Thoracic aorta (tissue), 2 donors: ENCODE measurements around the gene INO80D. TPM values are rescaled to one million over a fixed set of nuclear protein-coding genes. Genes with fewer than 3 reads are reported as not detected.

Source experiments
- ATAC-seq: fragments of 150-250 bp; one replicate; pipeline ENCODE4 v1.8.0; 2017; ENCODE audit warnings: low read depth; ENCODE audit not compliant: insufficient number of reproducible peaks, low FRiP score
- DNase-seq: peaks from one replicate; pipeline ENCODE4 v3.0.0-alpha.2; 2020; ENCODE audit warnings: low spot score
- H3K27ac ChIP-seq, 2 donors: fragments of 200-600 bp; sonication (generic); 1 replicate in 1 of 2; 2 replicates in 1 of 2; pipeline ENCODE4 v1.5.1; 2016; ENCODE audit warnings: mild to moderate bottlenecking in 2 of 2, moderate library complexity in 2 of 2
- H3K27me3 ChIP-seq: fragments of 200-600 bp; sonication (generic); replicated peaks from 2 replicates; pipeline ENCODE4 v1.6.0; 2016; ENCODE audit warnings: mild to moderate bottlenecking; ENCODE audit not compliant: insufficient read depth
- H3K36me3 ChIP-seq: fragments of 200-600 bp; sonication (generic); one replicate; pipeline ENCODE4 v1.5.1; 2016
- H3K4me1 ChIP-seq, 2 donors: fragments of 200-600 bp; sonication (generic); 1 replicate in 1 of 2; 2 replicates in 1 of 2; pipeline versions ENCODE4 v1.5.1 to v1.6.0; 2016; ENCODE audit warnings: low read depth in 2 of 2, mild to moderate bottlenecking in 1 of 2; ENCODE audit not compliant: control insufficient read depth in 1 of 2
- H3K4me3 ChIP-seq: fragments of 200-600 bp; sonication (generic); 2 replicates; pipeline ENCODE4 v1.5.1; 2016; ENCODE audit warnings: mild to moderate bottlenecking
- H3K9me3 ChIP-seq: fragments of 200-600 bp; sonication (generic); 2 replicates; pipeline ENCODE4 v1.5.1; 2016
- total RNA-seq, 2 donors: library from RNA; depleted of rRNA; stranded (reverse); fragments of >200 nt; gene quantifications; one replicate each; pipeline versions ENCODE4 v1.1.0 to v1.2.3, GENCODE V29; 2016
- TF ChIP-seq, protein P1 (sequence below): fragments of 200-600 bp; sonication (generic); IDR thresholded peaks from one replicate; pipeline ENCODE4 v1.5.1; 2019; ENCODE audit warnings: antibody characterized with exemption

The INO80D gene
- total RNA-seq, 2 donors from 2014 or later: 24.4 to 25.5 TPM

- Histone ChIP-seq H3K27ac (no peak overlapping the region), H3K27me3 (no peaks in the 10 kb centered on the region), H3K36me3 (peaks cover 25% of the 10 kb centered on the region), H3K4me1 (no peaks in the 10 kb centered on the region), H3K4me3 (no peak overlapping the region), H3K9me3 (no peaks in the 10 kb centered on the region)
- no peak for ATAC-seq
- TF ChIP-seq, protein P1, sequence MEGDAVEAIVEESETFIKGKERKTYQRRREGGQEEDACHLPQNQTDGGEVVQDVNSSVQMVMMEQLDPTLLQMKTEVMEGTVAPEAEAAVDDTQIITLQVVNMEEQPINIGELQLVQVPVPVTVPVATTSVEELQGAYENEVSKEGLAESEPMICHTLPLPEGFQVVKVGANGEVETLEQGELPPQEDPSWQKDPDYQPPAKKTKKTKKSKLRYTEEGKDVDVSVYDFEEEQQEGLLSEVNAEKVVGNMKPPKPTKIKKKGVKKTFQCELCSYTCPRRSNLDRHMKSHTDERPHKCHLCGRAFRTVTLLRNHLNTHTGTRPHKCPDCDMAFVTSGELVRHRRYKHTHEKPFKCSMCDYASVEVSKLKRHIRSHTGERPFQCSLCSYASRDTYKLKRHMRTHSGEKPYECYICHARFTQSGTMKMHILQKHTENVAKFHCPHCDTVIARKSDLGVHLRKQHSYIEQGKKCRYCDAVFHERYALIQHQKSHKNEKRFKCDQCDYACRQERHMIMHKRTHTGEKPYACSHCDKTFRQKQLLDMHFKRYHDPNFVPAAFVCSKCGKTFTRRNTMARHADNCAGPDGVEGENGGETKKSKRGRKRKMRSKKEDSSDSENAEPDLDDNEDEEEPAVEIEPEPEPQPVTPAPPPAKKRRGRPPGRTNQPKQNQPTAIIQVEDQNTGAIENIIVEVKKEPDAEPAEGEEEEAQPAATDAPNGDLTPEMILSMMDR: no peak
- DNase-seq: no peak
These were observed 74.9 kb downstream of the INO80D start for GRCh38 chr2:206011018-206011614.

- H3K4me3 ChIP-seq: no peak overlapping the region
- no peak for DNase-seq
- H3K36me3 ChIP-seq: peaks cover 40% of the 10 kb centered on the region
- TF ChIP-seq, protein P1: no peak
- no peak for ATAC-seq
- no peaks in the 10 kb centered on the region for H3K9me3 ChIP-seq
- H3K27ac ChIP-seq: no peak overlapping the region
- peaks cover 0 to 3% of the 10 kb centered on the region in 2 donors for H3K4me1 ChIP-seq
- no peaks in the 10 kb centered on the region for H3K27me3 ChIP-seq
These were observed 81.8 kb downstream of the INO80D start for GRCh38 chr2:206004004-206004693.

DNA sequence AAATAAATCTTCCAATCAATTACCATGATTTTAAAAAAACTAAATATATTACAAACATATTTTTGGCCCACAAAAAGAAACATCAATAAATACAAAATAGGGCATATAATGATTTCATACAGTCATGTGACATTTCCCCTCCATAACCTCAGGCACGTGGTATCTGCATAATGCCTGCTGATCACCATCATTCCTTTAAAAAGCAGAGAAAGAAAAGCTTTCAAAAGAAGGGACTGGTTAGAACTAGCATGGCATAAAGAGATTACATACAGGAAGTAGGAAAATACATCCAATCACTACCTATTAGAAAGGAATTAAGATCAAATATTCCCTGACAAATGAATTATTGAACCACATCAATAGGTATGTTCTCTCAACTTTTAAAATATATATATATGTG, 83.5 kb downstream of the INO80D start:
- H3K27ac ChIP-seq: no peak overlapping the region
- no peak overlapping the region for H3K4me3 ChIP-seq
- DNase-seq: no peak
- peaks cover 28% of the 10 kb centered on the region for H3K36me3 ChIP-seq
- H3K27me3 ChIP-seq: no peaks in the 10 kb centered on the region
- TF ChIP-seq, protein P1: no peak
- no peaks in the 10 kb centered on the region for H3K9me3 ChIP-seq
- H3K4me1 ChIP-seq: peaks cover 0 to 3% of the 10 kb centered on the region in 2 donors
- ATAC-seq: no peak

GRCh38 chr2:206001912-206002311, 84.1 kb downstream of the INO80D start:
- no peak for DNase-seq
- TF ChIP-seq, protein P1: no peak
- no peaks in the 10 kb centered on the region for H3K9me3 ChIP-seq
- peaks cover 24% of the 10 kb centered on the region for H3K36me3 ChIP-seq
- no peaks in the 10 kb centered on the region for H3K27me3 ChIP-seq
- no peak for ATAC-seq
- peaks cover 0 to 3% of the 10 kb centered on the region in 2 donors for H3K4me1 ChIP-seq
- no peak overlapping the region for H3K4me3 ChIP-seq
- H3K27ac ChIP-seq: no peak overlapping the region

GRCh38 chr2:206000776-206001175, 85.2 kb downstream of the INO80D start:
- Histone ChIP-seq H3K9me3 (no peaks in the 10 kb centered on the region), H3K36me3 (peaks cover 22% of the 10 kb centered on the region), H3K27ac (no peak overlapping the region), H3K27me3 (no peaks in the 10 kb centered on the region), H3K4me1 (peaks cover 0 to 3% of the 10 kb centered on the region in 2 donors), H3K4me3 (no peak overlapping the region)
- no peak for DNase-seq
- no peak for ATAC-seq
- TF ChIP-seq, protein P1: no peak
